Breast epithelium (tissue), 4 donors: ENCODE results near the gene AGER. TPM values are rescaled to one million over a fixed set of nuclear protein-coding genes. Genes with fewer than 3 reads are reported as not detected.

ENCODE experiments used
- DNase-seq, 2 donors: peaks; one replicate each; pipeline ENCODE4 v3.0.0-alpha.2; 2019; ENCODE audit warnings: low spot score in 2 of 2
- H3K27ac ChIP-seq, 2 donors: fragments of 200-600 bp; sonication (generic) in 1 of 2; one replicate each; pipeline ENCODE4 v1.5.1; 2016 to 2019; ENCODE audit warnings: mild to moderate bottlenecking in 1 of 2
- H3K27me3 ChIP-seq, 2 donors: fragments of 200-600 bp; sonication (generic) in 1 of 2; one replicate each; pipeline versions ENCODE4 v1.5.1 to v1.6.0; 2017 to 2019; ENCODE audit warnings: control low read depth in 1 of 2, mild to moderate bottlenecking in 1 of 2
- H3K36me3 ChIP-seq: fragments of 200-600 bp; one replicate; pipeline ENCODE4 v1.5.1; 2019
- H3K4me1 ChIP-seq, 2 donors: fragments of 200-600 bp; sonication (generic); one replicate each; pipeline ENCODE4 v1.5.1; 2016 to 2019; ENCODE audit warnings: control low read depth in 1 of 2
- H3K4me3 ChIP-seq, 3 donors: fragments of 200-600 bp; sonication (generic); 1 replicate in 2 of 3; 2 replicates in 1 of 3; pipeline ENCODE4 v1.5.1; 2016 to 2019; ENCODE audit warnings: mild to moderate bottlenecking in 3 of 3, moderate library complexity in 2 of 3
- H3K9me3 ChIP-seq, 2 donors: fragments of 200-600 bp; sonication (generic) in 1 of 2; one replicate each; pipeline ENCODE4 v1.5.1; 2016 to 2019; ENCODE audit warnings: control low read depth in 1 of 2
- POLR2A ChIP-seq: fragments of 450-650 bp; IDR thresholded peaks from one replicate; pipeline ENCODE4 v1.6.1; 2016; ENCODE audit warnings: antibody characterized with exemption, mild to moderate bottlenecking, moderate library complexity
- POLR2AphosphoS5 ChIP-seq, 3 donors: sonication (generic); formaldehyde crosslinking; IDR thresholded peaks; one replicate each; pipeline ENCODE4 v1.6.1; 2017; ENCODE audit warnings: antibody characterized with exemption in 3 of 3
- intact Hi-C: fragments of 100-400 bp; cut with DNase I; formaldehyde crosslinking; loops from one replicate; pipeline ENCODE4 v1.15.1; 2023; ENCODE audit warnings: low total_unique reads
- total RNA-seq, 3 donors: library from RNA; depleted of rRNA; stranded (reverse); fragments of >200 nt; gene quantifications; one replicate each; pipeline ENCODE4 v1.1.0, GENCODE V29; 2016
- TF ChIP-seq, protein P1 (sequence below), 3 donors: fragments of 450-650 bp; IDR thresholded peaks; one replicate each; pipeline ENCODE4 v1.5.1; 2016 to 2017; ENCODE audit warnings: antibody characterized with exemption in 3 of 3, mild to moderate bottlenecking in 3 of 3, moderate library complexity in 3 of 3

Gene AGER
- total RNA-seq, 3 donors from 2014 or later: 1.3 to 2.6 (median 1.8) TPM

DNA sequence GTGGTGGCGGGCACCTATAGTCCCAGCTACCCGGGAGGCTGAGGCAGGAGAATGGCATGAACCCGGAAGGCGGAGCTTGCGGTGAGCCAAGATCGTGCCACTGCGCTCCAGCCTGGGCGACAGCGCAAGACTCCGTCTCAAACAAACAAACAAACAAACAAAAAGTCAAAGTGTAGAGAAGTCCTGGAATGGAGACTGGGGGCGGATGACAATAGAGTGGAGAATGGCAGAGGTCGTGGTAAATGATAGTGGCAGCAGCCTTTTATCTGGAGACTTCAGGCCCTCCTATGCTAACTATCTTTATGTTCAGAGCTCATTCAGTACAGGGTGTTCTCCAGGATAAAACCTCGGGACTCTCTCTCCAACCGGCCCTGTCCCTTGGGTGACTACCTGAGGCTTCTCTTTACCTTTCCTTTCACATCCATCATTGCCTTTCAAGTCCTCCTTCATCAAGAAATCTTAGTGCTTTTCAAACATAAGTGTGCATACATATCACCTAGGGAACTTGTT is 52.6 kb downstream of the AGER start:
- H3K4me3 ChIP-seq: no peak overlapping the region
- no peak for DNase-seq
- TF ChIP-seq POLR2A: no peak
- TF ChIP-seq, protein P1, sequence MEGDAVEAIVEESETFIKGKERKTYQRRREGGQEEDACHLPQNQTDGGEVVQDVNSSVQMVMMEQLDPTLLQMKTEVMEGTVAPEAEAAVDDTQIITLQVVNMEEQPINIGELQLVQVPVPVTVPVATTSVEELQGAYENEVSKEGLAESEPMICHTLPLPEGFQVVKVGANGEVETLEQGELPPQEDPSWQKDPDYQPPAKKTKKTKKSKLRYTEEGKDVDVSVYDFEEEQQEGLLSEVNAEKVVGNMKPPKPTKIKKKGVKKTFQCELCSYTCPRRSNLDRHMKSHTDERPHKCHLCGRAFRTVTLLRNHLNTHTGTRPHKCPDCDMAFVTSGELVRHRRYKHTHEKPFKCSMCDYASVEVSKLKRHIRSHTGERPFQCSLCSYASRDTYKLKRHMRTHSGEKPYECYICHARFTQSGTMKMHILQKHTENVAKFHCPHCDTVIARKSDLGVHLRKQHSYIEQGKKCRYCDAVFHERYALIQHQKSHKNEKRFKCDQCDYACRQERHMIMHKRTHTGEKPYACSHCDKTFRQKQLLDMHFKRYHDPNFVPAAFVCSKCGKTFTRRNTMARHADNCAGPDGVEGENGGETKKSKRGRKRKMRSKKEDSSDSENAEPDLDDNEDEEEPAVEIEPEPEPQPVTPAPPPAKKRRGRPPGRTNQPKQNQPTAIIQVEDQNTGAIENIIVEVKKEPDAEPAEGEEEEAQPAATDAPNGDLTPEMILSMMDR (IDR thresholded peaks at IDR 0.05): no peak
- no peak for TF ChIP-seq POLR2AphosphoS5 (IDR thresholded peaks at IDR 0.05)
- intact Hi-C loops: no loop called here
- no peak overlapping the region for H3K27ac ChIP-seq
- H3K36me3 ChIP-seq: no peaks in the 10 kb centered on the region
- no peaks in the 10 kb centered on the region for H3K27me3 ChIP-seq
- H3K4me1 ChIP-seq: peaks cover 7 to 20% of the 10 kb centered on the region in 2 donors
- H3K9me3 ChIP-seq: no peaks in the 10 kb centered on the region

Other genes with a start within 250 kb of the AGER start
- gene CFB, start 238.2 kb downstream of the AGER start, total RNA-seq: 100 to 1,000 TPM in 2 of 3 donors, 10 to 100 TPM in 1; 36.3 to 177 (median 130) TPM
- 10 to 100 TPM; 77.3 to 92.7 (median 90.1) TPM for gene NELFE, start 225.3 kb downstream of the AGER start, total RNA-seq
- gene SKIC2, start 225.1 kb downstream of the AGER start, total RNA-seq: 10 to 100 TPM; 30.7 to 46.5 (median 43.9) TPM
- gene DXO, start 212.1 kb downstream of the AGER start, total RNA-seq: 10 to 100 TPM; 12.0 to 28.4 (median 22.0) TPM
- 100 to 1,000 TPM in 2 of 3 donors, 1 to 10 TPM in 1; 7.2 to 275 (median 230) TPM for gene C4A, start 202.2 kb downstream of the AGER start, total RNA-seq
- 100 to 1,000 TPM in 2 of 3 donors, 1 to 10 TPM in 1; 5.6 to 323 (median 298) TPM for gene C4B, start 169.5 kb downstream of the AGER start, total RNA-seq
- gene CYP21A2, start 145.8 kb downstream of the AGER start, total RNA-seq: 10 to 100 TPM in 1 of 3 donors, 1 to 10 TPM in 1, not detected in 1; 1.6 to 14.1 TPM
- gene TNXB, start 74.9 kb downstream of the AGER start, total RNA-seq: 100 to 1,000 TPM in 1 of 3 donors, 10 to 100 TPM in 2; 32.9 to 109 (median 89.8) TPM
- 10 to 100 TPM; 37.0 to 44.8 (median 43.6) TPM for gene ATF6B, start 56.0 kb downstream of the AGER start, total RNA-seq
- gene FKBPL, start 54.0 kb downstream of the AGER start, total RNA-seq: 1 to 10 TPM; 2.6 to 4.1 (median 2.7) TPM
- gene PRRT1, start 32.3 kb downstream of the AGER start, total RNA-seq: 1 to 10 TPM in 2 of 3 donors, under 1 TPM in 1; 0.48 to 2.8 (median 1.3) TPM
- 10 to 100 TPM; 18.4 to 59.6 (median 28.5) TPM for gene PPT2, start 30.1 kb downstream of the AGER start, total RNA-seq
- gene EGFL8, start 19.7 kb downstream of the AGER start, total RNA-seq: 10 to 100 TPM; 10.2 to 19.6 (median 11.8) TPM
- gene AGPAT1, start 8.2 kb downstream of the AGER start, total RNA-seq: 10 to 100 TPM; 25.8 to 33.8 (median 30.6) TPM
- gene RNF5, start 5.8 kb downstream of the AGER start, total RNA-seq: 10 to 100 TPM; 56.3 to 78.0 (median 70.5) TPM
- 10 to 100 TPM; 32.3 to 61.6 (median 48.5) TPM for gene PBX2, start 5.9 kb upstream of the AGER start, total RNA-seq
- 10 to 100 TPM in 2 of 3 donors, 1 to 10 TPM in 1; 8.2 to 18.2 (median 11.3) TPM for gene GPSM3, start 8.4 kb upstream of the AGER start, total RNA-seq
- 10 to 100 TPM; 20.8 to 47.9 (median 23.8) TPM for gene NOTCH4, start 39.8 kb upstream of the AGER start, total RNA-seq
- gene TSBP1, start 187.7 kb upstream of the AGER start, total RNA-seq: not detected
- not detected for gene BTNL2, start 222.9 kb upstream of the AGER start, total RNA-seq